ENCODE measurements around the gene ARCN1.

- TF ChIP-seq CTBP1 (IDR thresholded peaks at IDR 0.05; ENCODE audit: borderline replicate concordance) (no peak), ELF4 (IDR thresholded peaks at IDR 0.05) (no peak), ARNT (IDR thresholded peaks at IDR 0.05) (no peak), FOXM1 (IDR thresholded peaks at IDR 0.05; ENCODE audit: borderline replicate concordance) (no peak), FOXA1 (IDR thresholded peaks at IDR 0.05) (no peak), SUZ12 (IDR thresholded peaks at IDR 0.05) (no peak), SP1 (IDR thresholded peaks at IDR 0.05) (no peak), HDGF (IDR thresholded peaks at IDR 0.05; ENCODE audit: borderline replicate concordance) (no peak), BHLHE40 (IDR thresholded peaks at IDR 0.05; ENCODE audit: borderline replicate concordance) (no peak), NFRKB (IDR thresholded peaks at IDR 0.05) (no peak), FOXK2 (IDR thresholded peaks at IDR 0.05) (no peak)
Observed at GRCh38 chr11:118635642-118636041, 63.4 kb downstream of the ARCN1 start.
